SK-N-SH (cell line): ENCODE data around the gene GAB1. TPM values are rescaled to one million over a fixed set of nuclear protein-coding genes. Genes with fewer than 3 reads are reported as not detected.
A peak's percentile ranks its signal among the peaks of the same experiment; 100 is the strongest.

ENCODE experiments used
- CTCF ChIA-PET: fragments of 300-600, 350-600 bp; formaldehyde crosslinking; extraction: SDS; loops from one replicate; lab custom pipeline; 2021; lab: Yijun Ruan, JAX
- POLR2A ChIA-PET: fragments of 350-600 bp; sonication (Branson Sonifier 250); formaldehyde crosslinking; extraction: SDS; loops from one replicate; lab custom pipeline; 2020; ENCODE audit warnings: antibody characterized with exemption, inconsistent platforms; lab: Yijun Ruan, JAX
- DNase-seq: peaks from one replicate; pipeline ENCODE4 v3.0.0; 2012
- H2AFZ ChIP-seq: fragments of 200-600 bp; sonication (generic); 2 replicates; pipeline ENCODE4 v1.8.1; 2016; ENCODE audit warnings: antibody characterized with exemption, mild to moderate bottlenecking, low read depth
- H3F3A ChIP-seq: fragments of 200-600 bp; sonication (generic); replicated peaks from 2 replicates; pipeline ENCODE3; 2016; ENCODE audit warnings: antibody characterized with exemption, mild to moderate bottlenecking; ENCODE audit not compliant: insufficient read depth
- H3K27ac ChIP-seq, 2 experiments: fragments of 200-500 bp in 1 of 2; fragments of 200-600 bp in 1 of 2; sonication (Bioruptor generic) in 1 of 2; sonication (generic), shearing (Covaris generic) in 1 of 2; 2 replicates each; pipeline versions ENCODE4 v1.5.1 to v1.6.1; 2014 to 2016; ENCODE audit warnings: low read depth in 2 of 2, inconsistent platforms in 1 of 2, low read length in 1 of 2, mild to moderate bottlenecking in 1 of 2, mixed read lengths in 1 of 2
- H3K27me3 ChIP-seq: fragments of 200-600 bp; sonication (generic), shearing (Covaris generic); 2 replicates; pipeline ENCODE4 v1.6.1; 2016; ENCODE audit warnings: mixed run types; ENCODE audit not compliant: insufficient read depth
- H3K36me3 ChIP-seq, 2 experiments: fragments of 200-500 bp in 1 of 2; fragments of 200-600 bp in 1 of 2; sonication (Bioruptor generic) in 1 of 2; sonication (generic) in 1 of 2; replicated peaks in 1 of 2; 2 replicates each; pipeline versions ENCODE3 to v1.5.1; 2014 to 2016; ENCODE audit warnings: low read length in 1 of 2, mild to moderate bottlenecking in 1 of 2; ENCODE audit not compliant: insufficient read depth in 2 of 2, control insufficient read depth in 1 of 2
- H3K4me1 ChIP-seq, 2 experiments: fragments of 200-500 bp in 1 of 2; fragments of 200-600 bp in 1 of 2; sonication (Bioruptor generic) in 1 of 2; sonication (generic), shearing (Covaris generic) in 1 of 2; 2 replicates each; pipeline versions ENCODE4 v1.5.1 to v1.6.1; 2014 to 2016; ENCODE audit warnings: low read depth in 1 of 2, low read length in 1 of 2, mixed run types in 1 of 2; ENCODE audit not compliant: insufficient read depth in 2 of 2, control insufficient read depth in 1 of 2
- H3K4me2 ChIP-seq: fragments of 200-600 bp; sonication (generic), shearing (Covaris generic); 2 replicates; pipeline ENCODE4 v1.6.1; 2017; ENCODE audit warnings: mixed run types
- H3K4me3 ChIP-seq, 2 experiments: fragments of 200-500 bp in 1 of 2; fragments of 200-600 bp in 1 of 2; sonication (Bioruptor generic) in 1 of 2; sonication (generic), shearing (Covaris generic) in 1 of 2; 2 replicates each; pipeline versions ENCODE4 v1.5.1 to v1.8.1; 2014 to 2016; ENCODE audit warnings: low read depth in 2 of 2, inconsistent platforms in 1 of 2, low read length in 1 of 2, mild to moderate bottlenecking in 1 of 2, mixed read lengths in 1 of 2, moderate library complexity in 1 of 2
- H3K79me2 ChIP-seq: fragments of 200-600 bp; sonication (generic); 2 replicates; pipeline ENCODE4 v1.8.1; 2017; ENCODE audit warnings: mild to moderate bottlenecking; ENCODE audit not compliant: insufficient read depth
- H3K9ac ChIP-seq: fragments of 200-600 bp; sonication (generic); 2 replicates; pipeline ENCODE4 v1.6.1; 2017; ENCODE audit warnings: mixed run types
- H3K9me2 ChIP-seq: fragments of 200-600 bp; sonication (generic); 2 replicates; pipeline ENCODE4 v1.6.1; 2017; ENCODE audit warnings: mixed run types
- H3K9me3 ChIP-seq: fragments of 200-600 bp; sonication (generic); 2 replicates; pipeline ENCODE4 v1.6.1; 2017; ENCODE audit warnings: mixed run types, mild to moderate bottlenecking, moderate library complexity
- H4K20me1 ChIP-seq: fragments of 200-600 bp; sonication (generic); 2 replicates; pipeline ENCODE4 v1.6.1; 2017; ENCODE audit warnings: mild to moderate bottlenecking, mixed run types; ENCODE audit not compliant: insufficient read depth
- EP300 ChIP-seq, 2 experiments: IDR thresholded peaks; 2 replicates each; pipeline versions ENCODE4 v1.4.0 to v1.6.1; 2012; ENCODE audit warnings: borderline replicate concordance in 1 of 2, low read depth in 1 of 2, low read length in 1 of 2
- EZH2phosphoT487 ChIP-seq: fragments of 200-600 bp; sonication (generic); IDR thresholded peaks from 2 replicates; pipeline ENCODE4 v1.6.1; 2017; ENCODE audit warnings: low read depth, mixed run types, mild to moderate bottlenecking, antibody characterized with exemption, moderate library complexity, borderline replicate concordance
- FOXJ3 ChIP-seq: sonication (generic); formaldehyde crosslinking; IDR thresholded peaks from 2 replicates; pipeline ENCODE4 v1.5.1; 2020; ENCODE audit warnings: mild to moderate bottlenecking, missing genetic modification reagents
- FOXM1 ChIP-seq: IDR thresholded peaks from 2 replicates; pipeline ENCODE4 v1.4.0; 2012; ENCODE audit warnings: low read depth, mild to moderate bottlenecking
- GABPA ChIP-seq: IDR thresholded peaks from 2 replicates; pipeline ENCODE4 v1.4.0; 2012; ENCODE audit warnings: low read depth, mild to moderate bottlenecking
- JUND ChIP-seq: IDR thresholded peaks from 2 replicates; pipeline ENCODE4 v1.4.0; 2012
- MEF2A ChIP-seq: IDR thresholded peaks from 2 replicates; pipeline ENCODE4 v1.4.0; 2012; ENCODE audit warnings: low read depth, borderline replicate concordance
- MXI1 ChIP-seq: IDR thresholded peaks from 2 replicates; pipeline ENCODE4 v1.6.1; 2012; ENCODE audit warnings: mild to moderate bottlenecking, low read depth, low read length, improper control_type of control experiment
- REST ChIP-seq: IDR thresholded peaks from 2 replicates; pipeline ENCODE4 v1.6.1; 2012; ENCODE audit warnings: mild to moderate bottlenecking, low read depth, low read length, moderate library complexity
- RFX5 ChIP-seq: IDR thresholded peaks from 2 replicates; pipeline ENCODE4 v1.6.1; 2012; ENCODE audit warnings: mild to moderate bottlenecking, improper control_type of control experiment, low read length
- SIN3A ChIP-seq: IDR thresholded peaks from 2 replicates; pipeline ENCODE4 v1.6.1; 2012; ENCODE audit warnings: low read depth, mild to moderate bottlenecking, low read length, moderate library complexity, borderline replicate concordance
- SMC3 ChIP-seq: IDR thresholded peaks from 2 replicates; pipeline ENCODE4 v1.6.1; 2012; ENCODE audit warnings: low read depth, low read length, improper control_type of control experiment
- TAF1 ChIP-seq: IDR thresholded peaks from 2 replicates; pipeline ENCODE4 v1.6.1; 2012; ENCODE audit warnings: low read depth, mild to moderate bottlenecking, low read length, moderate library complexity, borderline replicate concordance
- TEAD4 ChIP-seq: IDR thresholded peaks from 2 replicates; pipeline ENCODE4 v1.4.0; 2012; ENCODE audit warnings: mild to moderate bottlenecking, borderline replicate concordance; ENCODE audit not compliant: insufficient read depth
- USF1 ChIP-seq: IDR thresholded peaks from 2 replicates; pipeline ENCODE4 v1.4.0; 2012; ENCODE audit warnings: low read depth, borderline replicate concordance
- USF2 ChIP-seq: fragments of 150-350 bp; IDR thresholded peaks from 2 replicates; pipeline ENCODE4 v1.6.1; 2017; ENCODE audit warnings: antibody characterized with exemption, low read length, low read depth, borderline replicate concordance
- YY1 ChIP-seq: IDR thresholded peaks from 2 replicates; pipeline ENCODE4 v1.4.0; 2012; ENCODE audit warnings: low read depth, mild to moderate bottlenecking
- ZBTB33 ChIP-seq: IDR thresholded peaks from 2 replicates; pipeline ENCODE4 v1.4.0; 2012; ENCODE audit warnings: low read depth, borderline replicate concordance
- WGBS: methylation state at CpG from one replicate; pipeline ENCODE4 v1.1.6; 2017; ENCODE audit warnings: low lambda C conversion rate; 5-methylcytosine and 5-hydroxymethylcytosine counted together
- polyA plus RNA-seq, 3 experiments: library from polyadenylated mRNA; depleted of rRNA; stranded (reverse); fragments of >200 nt; gene quantifications; 2 replicates each; pipeline ENCODE4 v1.2.3, GENCODE V29; 2012

GAB1 gene
- polyA plus RNA-seq, 1 of the 3 experiments (the other 2 are of a cell fraction) = 3.7 TPM

GRCh38 chr4:143514169-143514495, 177.5 kb downstream of the GAB1 start:
- WGBS = 0% methylated on average over 13 of the region's 13 CpGs
- Histone ChIP-seq H3K79me2 (peaks cover 55% of the 10 kb centered on the region), H3K4me1 (peaks cover 0 to 9% of the 10 kb centered on the region in 2 experiments; a peak in 2 of 4 replicates), H2AFZ (peak overlapping the region; percentile 83; the same call in 1 of the 2 replicates), H3K27me3 (no peaks in the 10 kb centered on the region), H3K9me2 (no peaks in the 10 kb centered on the region), H3F3A (peaks cover 14% of the 10 kb centered on the region), H3K27ac (peak overlapping the region; percentile 95 to 96), H4K20me1 (peaks cover 44% of the 10 kb centered on the region), H3K4me3 (peak overlapping the region; percentile 79 to 96), H3K4me2 (peak overlapping the region; percentile 84), H3K36me3 (peaks cover 26 to 31% of the 10 kb centered on the region in 2 experiments)
- CTCF ChIA-PET = no interaction called here
- DNase-seq = no peak
- POLR2A ChIA-PET = interaction anchor here (0.6 to 1.5 kb wide), 2 partner anchors 15 to 177 kb away, joined by 3 to 6 read pairs; partner anchors contain the start of gene GAB1
- no peak for TF ChIP-seq JUND
- no peak for TF ChIP-seq MEF2A
- no peak for TF ChIP-seq GABPA
- TF ChIP-seq EZH2phosphoT487 = no peak
- TF ChIP-seq YY1 = no peak
- no peak for TF ChIP-seq ZBTB33
- no peak for TF ChIP-seq FOXM1
- TF ChIP-seq USF2 = no peak
- TF ChIP-seq REST = no peak
- TF ChIP-seq, all 33 proteins: peak for 0
- H3K9me3 ChIP-seq = no peaks in the 10 kb centered on the region
- peak overlapping the region; percentile 88 for H3K9ac ChIP-seq

GRCh38 chr4:143514497-143514896, 177.8 kb downstream of the GAB1 start:
- peaks cover 48% of the 10 kb centered on the region for H4K20me1 ChIP-seq
- H3K4me2 ChIP-seq = peak overlapping the region; percentile 84
- H3K9ac ChIP-seq = peak overlapping the region; percentile 88
- DNase-seq = peak; percentile 49
- H3K27me3 ChIP-seq = no peaks in the 10 kb centered on the region
- H3K4me1 ChIP-seq = peaks cover 0 to 9% of the 10 kb centered on the region in 2 experiments; a peak in 2 of 4 replicates
- under 1% methylated on average over 17 of the region's 18 CpGs for WGBS
- no peaks in the 10 kb centered on the region for H3K9me2 ChIP-seq
- peaks cover 29 to 35% of the 10 kb centered on the region in 2 experiments for H3K36me3 ChIP-seq
- H3K79me2 ChIP-seq = peaks cover 59% of the 10 kb centered on the region
- TF ChIP-seq RFX5 = no peak
- TF ChIP-seq MXI1 = no peak
- TF ChIP-seq SIN3A = no peak
- no peak for TF ChIP-seq TEAD4
- no peak for TF ChIP-seq EP300 (IDR thresholded peaks at IDR 0.05; ENCODE audit: borderline replicate concordance in 1 of 2, low read depth in 1 of 2, low read length in 1 of 2)
- TF ChIP-seq FOXJ3 (CRISPR knock-in tag) = no peak
- TF ChIP-seq TAF1 = peak; percentile 48; the same call in 1 of the 2 replicates
- no peak for TF ChIP-seq SMC3
- peak; percentile 52; the same call in 1 of the 2 replicates for TF ChIP-seq YY1
- TF ChIP-seq USF1 = no peak
- peaks cover 14% of the 10 kb centered on the region for H3F3A ChIP-seq
- ChIA-PET CTCF (no interaction called here), POLR2A (interaction anchor here (1.5 kb wide), 1 partner anchor 177 kb away, joined by 6 read pairs; the partner anchor contains the start of gene GAB1)
- peak overlapping the region; percentile 79 to 96 for H3K4me3 ChIP-seq
- no peaks in the 10 kb centered on the region for H3K9me3 ChIP-seq
- H2AFZ ChIP-seq = peak overlapping the region; percentile 36; the same call in 1 of the 2 replicates
- H3K27ac ChIP-seq = peak overlapping the region; percentile 95 to 96
